T-helper 1 cell (primary cell): ENCODE results near the gene CACNA1E.

Experiments used
- DNase-seq, 5 donors: peaks; one replicate each; pipeline ENCODE4 v3.0.0-alpha.2; 2012 to 2020

The CACNA1E gene

DNA sequence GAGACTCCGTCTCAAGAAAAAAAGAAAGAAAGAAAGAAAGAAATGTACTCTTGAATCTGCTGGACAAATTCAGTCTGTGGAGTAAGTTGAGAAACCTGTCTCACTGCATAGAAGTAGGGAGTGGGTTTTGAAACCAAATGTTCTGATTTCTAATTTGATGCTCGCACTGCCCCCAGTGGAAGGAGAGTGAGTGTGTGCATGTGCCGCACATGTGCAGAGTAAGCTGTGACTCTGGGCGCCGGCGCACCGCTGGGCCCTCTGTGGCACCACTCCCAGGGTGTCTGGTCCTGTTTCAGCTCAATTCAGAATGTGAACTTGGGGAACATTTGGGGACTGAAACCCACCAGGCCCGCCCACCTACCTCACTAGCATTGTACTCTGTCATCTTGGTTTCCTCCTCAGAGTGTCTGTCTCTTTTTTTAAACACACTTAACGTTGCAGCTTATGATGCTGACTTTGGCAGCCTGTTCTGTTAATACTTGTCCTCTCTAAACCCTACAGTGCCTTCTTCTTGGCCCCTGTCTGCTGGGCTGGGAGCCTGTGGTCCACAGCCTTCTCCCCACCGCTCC lies 104.6 kb downstream of the CACNA1E start:
- DNase-seq: no peak

- DNase-seq: no peak
Observed at GRCh38 chr1:181588631-181589030, 105.3 kb downstream of the CACNA1E start.

- no peak for DNase-seq
Observed at GRCh38 chr1:181592255-181592859, 109.0 kb downstream of the CACNA1E start.

DNA sequence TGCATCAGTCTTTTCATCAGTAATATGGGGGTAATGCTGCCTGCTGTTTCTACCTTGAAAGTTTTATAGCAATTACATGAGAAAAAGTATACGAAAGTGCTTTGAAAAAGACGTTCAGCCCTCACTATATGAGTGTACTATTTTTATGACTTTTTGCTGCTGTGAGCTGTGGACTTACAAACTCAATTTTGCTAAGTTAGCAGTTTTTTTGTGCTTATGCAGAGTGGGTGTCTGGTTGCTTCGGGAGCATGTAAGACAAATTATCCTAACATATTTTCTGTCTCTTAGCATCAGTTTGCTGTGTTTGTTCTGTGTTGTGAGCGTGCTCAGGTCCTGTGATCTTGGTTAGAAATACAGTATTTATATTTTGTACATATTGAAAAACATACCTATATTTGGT lies 109.7 kb downstream of the CACNA1E start:
- no peak for DNase-seq

DNA sequence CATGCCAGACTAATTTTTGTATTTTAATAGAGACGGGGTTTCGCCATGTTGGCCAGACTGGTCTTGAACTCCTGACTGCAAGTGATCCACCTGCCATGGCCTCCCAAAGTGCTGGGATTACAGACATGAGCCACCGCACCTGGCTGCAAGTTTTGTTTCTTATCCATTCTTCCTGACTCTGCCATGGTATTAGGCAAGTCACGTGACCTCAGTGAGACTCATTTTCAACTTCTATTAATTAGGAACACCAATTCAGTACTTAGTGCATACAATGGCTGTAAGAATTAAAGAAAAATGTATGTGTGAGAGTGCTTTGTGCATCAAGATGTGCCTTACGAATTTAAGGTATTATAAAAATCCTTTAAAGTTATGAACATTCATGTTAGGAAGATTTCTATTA lies 111.2 kb downstream of the CACNA1E start:
- DNase-seq: no peak

DNA sequence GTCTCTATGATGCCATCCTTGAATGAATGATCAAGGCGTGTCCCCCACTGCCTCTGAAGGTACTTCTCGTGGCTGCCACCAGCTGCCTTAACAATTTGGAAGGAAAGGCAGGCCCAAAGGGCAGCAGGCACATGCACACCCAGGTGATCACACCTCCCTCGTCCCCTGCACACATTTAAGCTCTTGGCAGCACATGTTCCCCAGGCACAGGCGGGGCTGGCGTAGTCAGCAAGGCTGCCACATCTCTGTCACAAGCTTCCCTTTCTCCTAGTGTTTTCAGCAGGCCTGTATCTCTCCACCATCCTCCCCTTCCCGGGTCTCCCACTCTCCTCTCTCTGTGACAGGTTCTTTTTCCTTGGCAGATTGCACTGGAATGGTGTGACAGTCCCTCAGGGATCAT lies 111.9 kb downstream of the CACNA1E start:
- DNase-seq: no peak

GRCh38 chr1:181601186-181601950 lies 118.1 kb downstream of the CACNA1E start:
- no peak for DNase-seq

- no peak for DNase-seq
Observed at GRCh38 chr1:181603735-181604410, 120.6 kb downstream of the CACNA1E start.

DNA sequence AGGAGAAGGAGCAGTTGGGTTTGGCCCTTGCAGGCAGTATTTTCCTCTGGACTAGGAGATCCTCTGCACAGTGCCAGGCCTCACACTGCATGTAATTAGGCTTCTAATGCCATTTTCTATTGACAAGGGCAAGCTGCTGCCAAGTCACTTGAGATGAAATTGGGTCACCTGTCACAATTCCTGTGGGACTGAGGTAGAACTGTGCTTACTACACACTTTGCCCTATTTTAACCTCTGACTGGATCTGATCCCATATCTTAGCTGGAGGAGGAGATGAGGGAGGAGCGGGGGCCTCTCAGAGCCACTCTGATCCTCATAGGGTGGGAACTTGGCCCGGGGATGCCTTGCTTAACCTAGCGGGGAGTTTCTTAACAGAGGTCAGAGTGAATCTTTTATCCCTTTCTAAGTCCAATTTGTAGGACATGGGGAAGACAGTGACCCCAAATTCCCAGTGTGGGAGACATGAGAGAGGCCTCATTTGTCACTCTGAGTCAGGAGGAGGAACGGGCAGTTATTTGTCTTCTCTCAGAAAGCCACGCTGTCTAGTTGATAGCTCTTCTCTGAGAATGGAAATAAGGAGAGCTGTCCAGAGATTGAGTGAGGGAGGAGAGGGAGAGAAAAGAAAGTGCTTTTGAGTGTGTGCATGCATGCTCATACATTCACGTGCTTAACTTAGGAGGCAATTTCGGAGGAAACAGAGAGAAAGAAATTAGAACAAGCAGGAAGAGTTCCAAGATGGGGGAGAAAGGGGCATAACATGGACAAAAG lies 121.3 kb downstream of the CACNA1E start:
- no peak for DNase-seq

- DNase-seq: no peak
Observed at GRCh38 chr1:181607524-181607923, 124.2 kb downstream of the CACNA1E start.

GRCh38 chr1:181608386-181608785 lies 125.1 kb downstream of the CACNA1E start:
- no peak for DNase-seq

GRCh38 chr1:181608948-181609347 lies 125.6 kb downstream of the CACNA1E start:
- DNase-seq: no peak

DNA sequence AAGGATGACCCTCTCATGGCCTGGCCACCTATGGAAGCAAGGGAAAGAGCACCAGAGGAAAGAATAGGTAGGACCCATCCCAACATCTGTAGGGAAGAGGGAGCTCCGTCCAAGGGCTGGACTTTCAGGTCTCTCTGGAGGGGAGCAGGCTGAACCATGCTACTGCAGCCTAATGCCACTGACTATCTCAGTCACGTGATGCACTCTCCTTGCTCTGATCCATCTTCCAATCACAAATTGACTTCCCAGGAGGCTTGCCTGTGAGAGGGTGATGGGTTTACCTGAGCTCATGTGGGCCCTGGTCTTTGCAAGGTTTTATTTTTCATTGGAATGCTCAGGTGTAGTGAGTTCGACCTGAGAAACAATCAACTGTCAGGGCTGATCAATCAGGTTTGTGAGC lies 128.8 kb downstream of the CACNA1E start:
- DNase-seq: no peak

- no peak for DNase-seq
Observed at GRCh38 chr1:181618559-181618958, 135.2 kb downstream of the CACNA1E start.

- no peak for DNase-seq
Observed at GRCh38 chr1:181620183-181620582, 136.9 kb downstream of the CACNA1E start.

DNA sequence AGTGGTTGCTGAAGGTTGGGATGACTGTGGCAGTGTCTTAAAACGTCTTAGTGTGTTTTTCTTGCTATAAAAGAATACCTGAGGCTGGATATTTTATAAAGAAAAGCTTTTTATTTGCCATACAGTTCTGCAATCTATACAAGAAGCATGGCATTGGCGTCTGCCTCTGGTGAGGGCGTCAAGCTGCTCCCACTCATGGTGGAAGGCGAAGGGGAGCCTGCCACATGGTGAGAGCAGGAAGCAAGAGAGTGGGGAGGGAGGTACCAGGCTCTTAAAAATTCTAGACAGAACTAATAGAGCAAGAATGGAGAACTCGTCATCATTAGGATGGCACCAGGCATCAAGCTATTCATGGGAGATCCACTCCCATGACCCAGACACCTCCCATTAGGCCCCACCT lies 140.5 kb downstream of the CACNA1E start:
- DNase-seq: no peak

- no peak for DNase-seq
Observed at GRCh38 chr1:181626279-181626938, 143.1 kb downstream of the CACNA1E start.

DNA sequence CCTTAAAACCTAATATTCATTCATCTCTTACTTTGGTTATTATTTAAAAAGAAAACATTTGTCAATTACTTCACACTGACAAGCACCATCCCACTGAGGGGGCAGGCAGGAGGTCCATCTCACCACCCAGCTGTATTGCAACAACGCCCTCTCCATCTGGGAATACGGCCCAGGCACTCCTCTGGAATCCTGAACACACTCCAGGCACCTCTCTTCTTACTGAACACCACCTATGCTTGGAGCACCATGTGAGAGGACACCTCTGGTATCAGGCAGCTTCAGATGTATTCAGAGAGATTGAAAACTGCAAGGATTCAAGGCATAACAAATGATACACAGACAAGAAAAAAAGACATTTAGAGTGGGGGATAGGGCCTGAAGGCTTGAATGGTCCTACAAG lies 147.1 kb downstream of the CACNA1E start:
- DNase-seq: no peak

GRCh38 chr1:181630838-181631237 lies 147.5 kb downstream of the CACNA1E start:
- DNase-seq: no peak

GRCh38 chr1:181632492-181632891 lies 149.2 kb downstream of the CACNA1E start:
- no peak for DNase-seq

DNA sequence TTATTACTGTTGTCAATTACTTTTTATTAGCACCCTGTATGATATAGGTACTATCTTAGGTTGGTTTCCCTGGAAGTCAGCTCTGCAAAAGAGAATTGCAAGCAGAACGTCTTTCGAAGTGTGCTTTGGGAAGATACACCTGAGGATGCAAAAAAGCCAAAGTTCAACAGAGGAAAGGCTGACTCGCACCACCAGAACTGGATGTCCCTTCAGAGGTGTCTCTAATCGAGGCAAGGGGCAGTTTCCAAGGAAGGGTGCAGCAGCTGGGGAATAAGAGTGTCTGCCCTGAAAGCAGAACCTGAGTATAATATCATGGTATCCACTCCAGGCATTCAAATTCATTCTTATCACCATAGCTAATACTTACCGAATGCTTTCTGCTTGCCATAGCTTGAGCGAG lies 149.6 kb downstream of the CACNA1E start:
- DNase-seq: no peak

GRCh38 chr1:181635110-181635509 lies 151.8 kb downstream of the CACNA1E start:
- DNase-seq: no peak
